Adipocyte (in vitro differentiated cells): ENCODE measurements around the gene NAV2.

Source experiments
- DNase-seq: peaks from one replicate; pipeline ENCODE4 v3.0.0-alpha.2; 2015; ENCODE audit warnings: low read depth
- H3K27me3 ChIP-seq: replicated peaks from 2 replicates; pipeline ENCODE4 v1.7.0; 2013; ENCODE audit warnings: mild to moderate bottlenecking, low read length, moderate library complexity; ENCODE audit not compliant: control insufficient read depth, insufficient read depth
- H3K36me3 ChIP-seq: 2 replicates; pipeline ENCODE4 v1.7.0; 2013; ENCODE audit warnings: low read length, mild to moderate bottlenecking, moderate library complexity; ENCODE audit not compliant: control insufficient read depth, insufficient read depth, severe bottlenecking
- H3K4me1 ChIP-seq: 2 replicates; pipeline ENCODE4 v1.7.0; 2013; ENCODE audit warnings: mild to moderate bottlenecking, low read length, moderate library complexity; ENCODE audit not compliant: control insufficient read depth, insufficient read depth
- H3K4me3 ChIP-seq: 2 replicates; pipeline ENCODE4 v1.7.0; 2013; ENCODE audit warnings: mild to moderate bottlenecking, low read length, moderate library complexity
- H3K9ac ChIP-seq: 2 replicates; pipeline ENCODE4 v1.7.0; 2013; ENCODE audit warnings: mild to moderate bottlenecking, low read length, moderate library complexity
- H3K9me3 ChIP-seq: 2 replicates; pipeline ENCODE4 v1.7.0; 2013; ENCODE audit warnings: mild to moderate bottlenecking, low read length, moderate library complexity; ENCODE audit not compliant: control insufficient read depth

NAV2 gene

GRCh38 chr11:19864141-19865140, 151.8 kb downstream of the NAV2 start:
- Histone ChIP-seq H3K9me3 (no peaks in the 10 kb centered on the region), H3K27me3 (no peaks in the 10 kb centered on the region), H3K4me3 (no peak overlapping the region), H3K4me1 (peaks cover 50% of the 10 kb centered on the region), H3K36me3 (peaks cover 28% of the 10 kb centered on the region), H3K9ac (peak overlapping the region; percentile 9)
- DNase-seq = no peak

- Histone ChIP-seq H3K4me1 (peaks cover 50% of the 10 kb centered on the region), H3K9me3 (no peaks in the 10 kb centered on the region), H3K9ac (no peak overlapping the region), H3K36me3 (peaks cover 40% of the 10 kb centered on the region), H3K4me3 (no peak overlapping the region), H3K27me3 (no peaks in the 10 kb centered on the region)
- no peak for DNase-seq
These were observed 153.4 kb downstream of the NAV2 start for GRCh38 chr11:19866037-19866436.

DNA sequence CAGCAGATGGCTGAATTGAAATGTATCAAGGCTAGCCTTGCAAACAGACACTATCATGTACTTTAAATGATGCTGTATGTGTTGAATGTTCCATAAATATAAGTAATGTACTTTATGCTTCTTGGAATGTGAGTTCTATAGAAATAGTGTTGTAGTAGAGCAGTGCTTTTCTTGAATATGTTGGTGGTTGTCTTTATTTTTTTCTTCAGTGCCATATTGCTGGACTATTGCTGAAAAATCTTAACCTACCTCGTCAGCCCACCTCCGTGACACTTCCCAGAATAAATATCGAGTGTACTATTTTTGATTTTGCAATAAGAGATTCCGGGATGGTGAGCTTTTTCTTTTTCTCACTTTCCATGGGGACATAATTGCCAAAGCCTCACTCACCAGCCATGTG, 153.9 kb downstream of the NAV2 start:
- DNase-seq = no peak
- H3K9me3 ChIP-seq = no peaks in the 10 kb centered on the region
- peaks cover 40% of the 10 kb centered on the region for H3K36me3 ChIP-seq
- no peak overlapping the region for H3K4me3 ChIP-seq
- no peak overlapping the region for H3K9ac ChIP-seq
- H3K4me1 ChIP-seq = peaks cover 45% of the 10 kb centered on the region
- no peaks in the 10 kb centered on the region for H3K27me3 ChIP-seq

- H3K4me1 ChIP-seq = peaks cover 42% of the 10 kb centered on the region
- H3K27me3 ChIP-seq = no peaks in the 10 kb centered on the region
- H3K4me3 ChIP-seq = no peak overlapping the region
- DNase-seq = no peak
- peaks cover 43% of the 10 kb centered on the region for H3K36me3 ChIP-seq
- H3K9ac ChIP-seq = no peak overlapping the region
- H3K9me3 ChIP-seq = no peaks in the 10 kb centered on the region
These were observed 154.4 kb downstream of the NAV2 start for GRCh38 chr11:19867064-19867463.

GRCh38 chr11:19868281-19868821, 155.7 kb downstream of the NAV2 start:
- Histone ChIP-seq H3K27me3 (no peaks in the 10 kb centered on the region), H3K4me3 (no peak overlapping the region), H3K36me3 (peaks cover 47% of the 10 kb centered on the region), H3K9ac (no peak overlapping the region), H3K4me1 (peaks cover 42% of the 10 kb centered on the region), H3K9me3 (no peaks in the 10 kb centered on the region)
- DNase-seq = peak; percentile 30

- Histone ChIP-seq H3K4me3 (no peak overlapping the region), H3K27me3 (no peaks in the 10 kb centered on the region), H3K4me1 (peaks cover 36% of the 10 kb centered on the region), H3K36me3 (peaks cover 48% of the 10 kb centered on the region), H3K9me3 (no peaks in the 10 kb centered on the region), H3K9ac (no peak overlapping the region)
- no peak for DNase-seq
These were observed 156.2 kb downstream of the NAV2 start for GRCh38 chr11:19868871-19869270.

- H3K4me1 ChIP-seq = peaks cover 32% of the 10 kb centered on the region
- no peaks in the 10 kb centered on the region for H3K27me3 ChIP-seq
- no peak overlapping the region for H3K9ac ChIP-seq
- no peak overlapping the region for H3K4me3 ChIP-seq
- DNase-seq = no peak
- H3K9me3 ChIP-seq = no peaks in the 10 kb centered on the region
- H3K36me3 ChIP-seq = peaks cover 53% of the 10 kb centered on the region
These were observed 156.8 kb downstream of the NAV2 start for GRCh38 chr11:19869466-19869865.

DNA sequence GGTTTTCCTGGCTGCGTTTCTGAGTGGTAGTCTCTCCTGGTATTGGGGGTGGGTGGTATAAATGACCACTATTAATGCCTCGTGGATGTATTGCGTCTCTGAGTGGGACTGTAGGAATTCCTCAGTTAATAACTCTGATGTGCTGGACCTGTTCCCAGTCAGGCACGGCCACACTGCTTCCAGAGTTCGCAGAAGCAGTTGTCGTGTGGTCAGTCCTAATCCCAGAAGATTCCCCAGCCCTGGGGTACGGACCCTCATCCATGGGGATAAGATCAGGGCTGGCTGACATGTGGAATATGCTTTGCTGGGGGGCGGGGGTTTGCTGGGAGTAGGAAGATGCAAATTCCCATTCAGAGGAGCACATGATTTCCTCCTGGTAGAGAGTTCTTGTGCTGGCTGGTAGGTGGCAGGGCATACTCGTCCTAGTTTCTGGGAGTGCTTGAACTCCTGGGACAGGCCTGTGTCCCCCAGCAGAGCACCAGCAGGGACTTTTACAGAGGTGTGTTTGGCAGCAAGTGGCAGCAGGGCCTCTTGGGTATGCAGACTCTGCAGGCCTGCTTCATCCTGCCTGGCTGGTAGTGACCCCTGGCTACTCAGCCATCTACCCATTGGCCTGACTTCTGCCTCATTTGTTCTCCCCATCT, 157.4 kb downstream of the NAV2 start:
- peaks cover 28% of the 10 kb centered on the region for H3K4me1 ChIP-seq
- H3K9me3 ChIP-seq = no peaks in the 10 kb centered on the region
- no peak overlapping the region for H3K4me3 ChIP-seq
- no peak overlapping the region for H3K9ac ChIP-seq
- no peaks in the 10 kb centered on the region for H3K27me3 ChIP-seq
- no peak for DNase-seq
- H3K36me3 ChIP-seq = peaks cover 55% of the 10 kb centered on the region

GRCh38 chr11:19871531-19871930, 158.9 kb downstream of the NAV2 start:
- H3K4me1 ChIP-seq = peaks cover 24% of the 10 kb centered on the region

DNA sequence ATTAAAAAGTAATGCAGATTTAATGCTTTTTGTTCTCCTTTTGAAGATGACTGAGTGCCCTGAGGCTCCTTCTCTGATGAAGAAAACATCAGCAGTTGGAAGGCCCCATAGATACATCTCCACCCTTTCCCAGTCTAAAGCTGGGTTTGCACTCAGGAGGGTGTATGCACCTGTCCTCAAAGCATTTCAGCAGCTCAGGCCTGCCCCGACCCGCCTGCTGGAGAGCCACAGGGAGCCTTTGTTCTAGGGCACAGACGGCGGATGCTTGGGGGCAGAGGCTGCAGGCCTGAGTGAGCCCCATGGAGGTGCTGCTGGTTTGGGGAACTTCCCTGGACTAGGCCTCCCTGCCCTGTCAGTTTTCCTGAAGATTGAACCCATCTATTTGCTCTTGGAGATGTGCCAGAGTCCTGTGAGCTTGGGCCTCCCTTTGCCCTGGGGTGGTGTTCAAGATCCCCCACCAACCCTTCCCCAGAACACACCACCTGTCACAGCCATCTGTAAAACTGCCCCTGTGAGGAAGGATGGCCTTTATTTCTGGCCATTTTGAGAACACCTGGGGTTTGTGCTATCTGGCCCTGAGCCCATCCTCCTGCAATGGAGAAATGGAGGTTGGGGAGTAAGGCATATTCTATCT, 160.0 kb downstream of the NAV2 start:
- DNase-seq = no peak

More at GRCh38 chr11:19871531-19871930, 158.9 kb downstream of the NAV2 start:
- no peaks in the 10 kb centered on the region for H3K27me3 ChIP-seq
- peaks cover 65% of the 10 kb centered on the region for H3K36me3 ChIP-seq
- DNase-seq = no peak
- no peak overlapping the region for H3K9ac ChIP-seq
- no peak overlapping the region for H3K4me3 ChIP-seq
- H3K9me3 ChIP-seq = no peaks in the 10 kb centered on the region

DNA sequence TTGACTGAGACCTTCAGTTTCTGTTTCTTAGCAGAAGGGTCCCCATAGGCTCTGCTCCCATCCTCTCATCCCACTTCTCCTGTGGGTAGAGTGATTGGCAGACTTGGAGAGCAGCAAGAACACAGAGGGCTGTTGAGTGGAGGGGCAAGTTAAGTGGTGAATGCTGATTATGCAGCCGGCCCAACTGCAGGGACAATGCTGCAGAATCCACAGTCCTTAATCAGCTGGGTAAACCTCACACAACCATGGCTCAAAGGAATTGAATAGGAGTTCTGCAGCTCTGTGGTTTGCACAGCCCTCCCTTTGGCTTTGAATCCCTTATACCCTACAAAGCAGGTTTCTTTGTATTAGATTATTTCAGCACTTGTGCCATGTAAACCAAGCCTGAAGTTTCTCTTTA, 161.1 kb downstream of the NAV2 start:
- H3K9ac ChIP-seq = no peak overlapping the region
- H3K9me3 ChIP-seq = no peaks in the 10 kb centered on the region
- DNase-seq = no peak
- H3K4me3 ChIP-seq = no peak overlapping the region
- peaks cover 10% of the 10 kb centered on the region for H3K4me1 ChIP-seq
- peaks cover 71% of the 10 kb centered on the region for H3K36me3 ChIP-seq
- no peaks in the 10 kb centered on the region for H3K27me3 ChIP-seq

More for the DNA sequence above, 160.0 kb downstream of the NAV2 start:
- no peak overlapping the region for H3K4me3 ChIP-seq
- H3K4me1 ChIP-seq = peaks cover 21% of the 10 kb centered on the region
- H3K27me3 ChIP-seq = no peaks in the 10 kb centered on the region
- no peaks in the 10 kb centered on the region for H3K9me3 ChIP-seq
- no peak overlapping the region for H3K9ac ChIP-seq
- peaks cover 70% of the 10 kb centered on the region for H3K36me3 ChIP-seq
